Transverse colon (tissue), 4 donors: ENCODE results near the gene TRDN. TPM values are rescaled to one million over a fixed set of nuclear protein-coding genes. Genes with fewer than 3 reads are reported as not detected.

Source experiments
- DNase-seq: peaks from one replicate; pipeline ENCODE4 v3.0.0-alpha.2; 2019
- H3K27ac ChIP-seq, 4 donors: fragments of 200-600 bp; sonication (generic); 2 replicates each; pipeline ENCODE4 v1.5.1; 2016 to 2018; ENCODE audit warnings: inconsistent platforms in 4 of 4
- H3K27me3 ChIP-seq: fragments of 200-600 bp; sonication (generic); 2 replicates; pipeline ENCODE4 v1.5.1; 2017; ENCODE audit warnings: inconsistent platforms
- H3K36me3 ChIP-seq, 4 donors: fragments of 200-600 bp; sonication (generic); 2 replicates each; pipeline ENCODE4 v1.5.1; 2017 to 2019; ENCODE audit warnings: inconsistent platforms in 4 of 4
- H3K4me1 ChIP-seq, 4 donors: fragments of 200-600 bp; sonication (generic); 2 replicates each; pipeline ENCODE4 v1.5.1; 2017 to 2020; ENCODE audit warnings: inconsistent platforms in 4 of 4
- H3K4me3 ChIP-seq, 4 donors: fragments of 200-600 bp; sonication (generic); 1 replicate in 1 of 4; 2 replicates in 3 of 4; pipeline versions ENCODE4 v1.5.1 to v1.6.1; 2017 to 2019; ENCODE audit warnings: inconsistent platforms in 4 of 4
- H3K9me3 ChIP-seq, 2 donors: fragments of 200-600 bp; sonication (generic); 2 replicates each; pipeline ENCODE4 v1.5.1; 2017 to 2019; ENCODE audit warnings: inconsistent platforms in 2 of 2
- CTCF ChIP-seq, 5 experiments: fragments of 200-600 bp in 3 of 5; fragments of 450-650 bp in 2 of 5; sonication (generic) in 3 of 5; IDR thresholded peaks; 1 replicate in 2 of 5; 2 replicates in 3 of 5; pipeline ENCODE4 v1.5.1; 2016 to 2017; ENCODE audit warnings: antibody characterized with exemption in 5 of 5, inconsistent platforms in 3 of 5, mild to moderate bottlenecking in 2 of 5, moderate library complexity in 1 of 5
- EP300 ChIP-seq: sonication (generic); formaldehyde crosslinking; IDR thresholded peaks from one replicate; pipeline ENCODE4 v1.6.1; 2017; ENCODE audit warnings: antibody characterized with exemption, low read depth
- POLR2A ChIP-seq: fragments of 450-650 bp; IDR thresholded peaks from one replicate; pipeline ENCODE4 v1.6.1; 2016; ENCODE audit warnings: antibody characterized with exemption, mild to moderate bottlenecking, moderate library complexity
- POLR2AphosphoS5 ChIP-seq, 3 donors: sonication (generic); formaldehyde crosslinking; IDR thresholded peaks; one replicate each; pipeline ENCODE4 v1.6.1; 2016; ENCODE audit warnings: antibody characterized with exemption in 3 of 3
- WGBS, 2 donors: methylation state at CpG; one replicate each; pipeline ENCODE4 v1.1.5; 2018; ENCODE audit warnings: low coverage in 1 of 2; 5-methylcytosine and 5-hydroxymethylcytosine counted together
- in situ Hi-C, 4 donors: fragments of 200-750 bp; cut with MboI; loops; one replicate each; pipeline versions ENCODE4 v1.15.0 to v1.15.1; 2017; ENCODE audit warnings: low sequenced_read_pairs in 3 of 4, low pct_ligation_motif_present in 1 of 4, low pct_unique_long_range_greater_than_20kb in 1 of 4
- intact Hi-C: fragments of 100-400 bp; cut with DNase I; formaldehyde crosslinking; loops from one replicate; pipeline ENCODE4 v1.15.1; 2023; ENCODE audit warnings: low total_unique reads
- total RNA-seq, 4 donors: library from RNA; depleted of rRNA; stranded (reverse); fragments of >200 nt; gene quantifications; one replicate each; pipeline ENCODE4 v1.1.0, GENCODE V29; 2016

The TRDN gene
- total RNA-seq, 4 donors from 2014 or later = 0.14 TPM; not detected in 3

- H3K4me1 ChIP-seq = no peaks in the 10 kb centered on the region
- no peaks in the 10 kb centered on the region for H3K36me3 ChIP-seq
- no peaks in the 10 kb centered on the region for H3K27me3 ChIP-seq
- no peak for DNase-seq
- in situ Hi-C loops (no loop called here), intact Hi-C loops (no loop called here)
- H3K4me3 ChIP-seq = no peak overlapping the region
- no peak overlapping the region for H3K27ac ChIP-seq
- H3K9me3 ChIP-seq = no peaks in the 10 kb centered on the region
- 71 to 90% methylated on average over 2 to 5 of the region's 5 CpGs for WGBS, 2 donors
- TF ChIP-seq EP300 = no peak
- TF ChIP-seq POLR2A = no peak
- no peak for TF ChIP-seq CTCF (IDR thresholded peaks at IDR 0.05)
- TF ChIP-seq POLR2AphosphoS5 (IDR thresholded peaks at IDR 0.05) = no peak
Measured at GRCh38 chr6:123518441-123519188, 118.1 kb downstream of the TRDN start.

GRCh38 chr6:123515715-123516114 is 121.0 kb downstream of the TRDN start:
- Histone ChIP-seq H3K9me3 (no peaks in the 10 kb centered on the region), H3K36me3 (no peaks in the 10 kb centered on the region), H3K4me3 (no peak overlapping the region), H3K27me3 (no peaks in the 10 kb centered on the region), H3K27ac (no peak overlapping the region), H3K4me1 (no peaks in the 10 kb centered on the region)
- intact Hi-C loops = no loop called here
- 79 to 85% methylated on average over 2 of the region's 2 CpGs for WGBS, 2 donors
- in situ Hi-C loops = no loop called here
- no peak for DNase-seq
- TF ChIP-seq POLR2A (no peak), CTCF (IDR thresholded peaks at IDR 0.05) (no peak), EP300 (no peak), POLR2AphosphoS5 (IDR thresholded peaks at IDR 0.05) (no peak)

GRCh38 chr6:123509112-123509511 is 127.6 kb downstream of the TRDN start:
- in situ Hi-C loops (no loop called here), intact Hi-C loops (no loop called here)
- no peak overlapping the region for H3K27ac ChIP-seq
- no peaks in the 10 kb centered on the region for H3K4me1 ChIP-seq
- no peak overlapping the region for H3K4me3 ChIP-seq
- no peaks in the 10 kb centered on the region for H3K9me3 ChIP-seq
- TF ChIP-seq POLR2A (no peak), POLR2AphosphoS5 (IDR thresholded peaks at IDR 0.05) (no peak), EP300 (no peak), CTCF (IDR thresholded peaks at IDR 0.05) (no peak)
- no peaks in the 10 kb centered on the region for H3K27me3 ChIP-seq
- no peak for DNase-seq
- no peaks in the 10 kb centered on the region for H3K36me3 ChIP-seq
- WGBS, 2 donors = 25 to 38% methylated on average over 1 of the region's 1 CpG

GRCh38 chr6:123508290-123508689 is 128.5 kb downstream of the TRDN start:
- Histone ChIP-seq H3K27ac (no peak overlapping the region), H3K4me3 (no peak overlapping the region), H3K27me3 (no peaks in the 10 kb centered on the region), H3K4me1 (no peaks in the 10 kb centered on the region), H3K36me3 (no peaks in the 10 kb centered on the region), H3K9me3 (no peaks in the 10 kb centered on the region)
- intact Hi-C loops = no loop called here
- 62 to 68% methylated on average over 2 of the region's 2 CpGs for WGBS, 2 donors
- TF ChIP-seq EP300 (no peak), CTCF (IDR thresholded peaks at IDR 0.05) (no peak), POLR2A (no peak), POLR2AphosphoS5 (IDR thresholded peaks at IDR 0.05) (no peak)
- in situ Hi-C loops = no loop called here
- no peak for DNase-seq
